MCF 10A (cell line): Measurements from ENCODE around the gene WDR45. TPM values are rescaled to one million over a fixed set of nuclear protein-coding genes. Genes with fewer than 3 reads are reported as not detected.

Experiments used
- BruUV-seq: library from RNA; stranded (reverse); fragments of 400-500 nt; replicated peaks from 2 replicates; lab custom pipeline; 2021; lab: Mats Ljungman, UMichigan
- CTCF ChIA-PET: fragments of 300-600 bp; sonication (Branson Sonifier 250); formaldehyde crosslinking; extraction: SDS; loops from one replicate; lab custom pipeline; 2021; ENCODE audit warnings: antibody characterized with exemption, inconsistent platforms; lab: Yijun Ruan, JAX
- POLR2A ChIA-PET: fragments of 300-600, 350-650 bp; sonication (Branson Sonifier 250); formaldehyde crosslinking; extraction: SDS; loops from one replicate; lab custom pipeline; 2020; ENCODE audit warnings: antibody characterized with exemption, inconsistent platforms; lab: Yijun Ruan, JAX
- DNase-seq: peaks from one replicate; pipeline ENCODE4 v3.0.0-alpha.2; 2018; ENCODE audit not compliant: unreplicated experiment
- H3K27ac Mint-ChIP-seq: one replicate; pipeline ENCODE4 v1.8.0; 2022; ENCODE audit warnings: mild to moderate bottlenecking, low read depth, mixed read lengths; ENCODE audit not compliant: unreplicated experiment
- H3K27me3 Mint-ChIP-seq: one replicate; pipeline ENCODE4 v1.8.0; 2022; ENCODE audit warnings: mixed read lengths; ENCODE audit not compliant: insufficient read depth, unreplicated experiment
- H3K36me3 Mint-ChIP-seq: one replicate; pipeline ENCODE4 v1.8.0; 2022; ENCODE audit warnings: mild to moderate bottlenecking, moderate library complexity, mixed read lengths; ENCODE audit not compliant: insufficient read depth, unreplicated experiment
- H3K4me1 Mint-ChIP-seq: one replicate; pipeline ENCODE4 v1.8.0; 2022; ENCODE audit warnings: mixed read lengths; ENCODE audit not compliant: insufficient read depth, unreplicated experiment
- H3K4me3 Mint-ChIP-seq: one replicate; pipeline ENCODE4 v1.8.0; 2022; ENCODE audit warnings: mild to moderate bottlenecking, moderate library complexity, mixed read lengths; ENCODE audit not compliant: unreplicated experiment
- H3K9me3 Mint-ChIP-seq: one replicate; pipeline ENCODE4 v1.8.0; 2022; ENCODE audit warnings: mixed read lengths; ENCODE audit not compliant: unreplicated experiment
- intact Hi-C: fragments of 100-400 bp; cut with micrococcal nuclease; formaldehyde crosslinking; loops from 2 replicates; pipeline ENCODE4 v1.14.1; 2022
- total RNA-seq: library from RNA; stranded (reverse); gene quantifications from 2 replicates; pipeline ENCODE4 v1.2.3, GENCODE V29; 2022
- TF ChIP-seq, protein P1 (sequence below): fragments of 200-600 bp; IDR thresholded peaks from one replicate; pipeline ENCODE4 v1.8.0; 2022; ENCODE audit warnings: antibody characterized with exemption, mild to moderate bottlenecking; ENCODE audit not compliant: unreplicated experiment

The WDR45 gene
- total RNA-seq, 1 experiment from 2014 or later, result 93.0 TPM

GRCh38 chrX:49060914-49061313 is 18.8 kb downstream of the WDR45 start:
- intact Hi-C loops, result no loop called here

DNA sequence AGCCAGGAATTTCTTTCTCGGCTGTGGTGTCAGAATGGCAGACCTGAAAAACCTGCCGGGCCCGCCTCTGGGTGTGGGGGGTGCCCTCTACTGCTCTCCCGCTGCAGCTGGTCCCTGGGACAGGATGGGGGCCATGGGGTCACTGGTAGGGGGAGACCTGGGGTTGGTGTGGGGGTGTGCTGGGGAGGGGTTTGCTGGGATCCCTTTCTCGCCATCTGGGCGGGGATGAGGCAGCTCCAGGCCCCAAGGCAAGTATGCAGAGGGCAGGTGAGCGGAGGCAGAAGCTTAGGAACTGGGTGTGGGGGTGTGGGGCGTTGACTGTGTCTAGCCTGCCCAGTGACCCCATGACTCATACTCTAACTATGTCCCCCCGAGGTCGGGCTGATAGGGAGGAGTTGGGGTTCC is 20.0 kb downstream of the WDR45 start:
- Mint-ChIP-seq H3K27me3 (no peaks in the 10 kb centered on the region), H3K4me1 (no peaks in the 10 kb centered on the region), H3K4me3 (peak overlapping the region; percentile 90), H3K9me3 (peaks cover 4% of the 10 kb centered on the region), H3K27ac (peak overlapping the region; percentile 59), H3K36me3 (peaks cover 5% of the 10 kb centered on the region)
- intact Hi-C loops, result no loop called here
- peak; percentile 13 for DNase-seq
- CTCF ChIA-PET, result interaction anchor here (1.6 kb wide), 1 partner anchor 21 kb away, joined by 4 read pairs; no protein-coding TSS in a partner anchor
- POLR2A ChIA-PET, result interaction anchor here (0.6 to 2.8 kb wide), 7 partner anchors 10 to 108 kb away, joined by 3 to 20 read pairs (median 6); partner anchors contain the start of genes GRIPAP1, TFE3 and WDR45
- TF ChIP-seq, protein P1, sequence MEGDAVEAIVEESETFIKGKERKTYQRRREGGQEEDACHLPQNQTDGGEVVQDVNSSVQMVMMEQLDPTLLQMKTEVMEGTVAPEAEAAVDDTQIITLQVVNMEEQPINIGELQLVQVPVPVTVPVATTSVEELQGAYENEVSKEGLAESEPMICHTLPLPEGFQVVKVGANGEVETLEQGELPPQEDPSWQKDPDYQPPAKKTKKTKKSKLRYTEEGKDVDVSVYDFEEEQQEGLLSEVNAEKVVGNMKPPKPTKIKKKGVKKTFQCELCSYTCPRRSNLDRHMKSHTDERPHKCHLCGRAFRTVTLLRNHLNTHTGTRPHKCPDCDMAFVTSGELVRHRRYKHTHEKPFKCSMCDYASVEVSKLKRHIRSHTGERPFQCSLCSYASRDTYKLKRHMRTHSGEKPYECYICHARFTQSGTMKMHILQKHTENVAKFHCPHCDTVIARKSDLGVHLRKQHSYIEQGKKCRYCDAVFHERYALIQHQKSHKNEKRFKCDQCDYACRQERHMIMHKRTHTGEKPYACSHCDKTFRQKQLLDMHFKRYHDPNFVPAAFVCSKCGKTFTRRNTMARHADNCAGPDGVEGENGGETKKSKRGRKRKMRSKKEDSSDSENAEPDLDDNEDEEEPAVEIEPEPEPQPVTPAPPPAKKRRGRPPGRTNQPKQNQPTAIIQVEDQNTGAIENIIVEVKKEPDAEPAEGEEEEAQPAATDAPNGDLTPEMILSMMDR, result no peak
- BruUV-seq, result no TSS peak

More at GRCh38 chrX:49060914-49061313, 18.8 kb downstream of the WDR45 start:
- no peaks in the 10 kb centered on the region for H3K27me3 Mint-ChIP-seq
- no TSS peak for BruUV-seq
- POLR2A ChIA-PET, result interaction anchor here (2.8 kb wide), 1 partner anchor 9 kb away, joined by 8 read pairs; no protein-coding TSS in a partner anchor
- DNase-seq, result no peak
- H3K9me3 Mint-ChIP-seq, result no peaks in the 10 kb centered on the region
- CTCF ChIA-PET, result interaction anchor here (0.6 to 1.5 kb wide), 3 partner anchors 20 to 95 kb away, joined by 3 to 4 read pairs (median 3); no protein-coding TSS in a partner anchor
- H3K27ac Mint-ChIP-seq, result no peak overlapping the region
- H3K4me3 Mint-ChIP-seq, result no peak overlapping the region
- H3K36me3 Mint-ChIP-seq, result peaks cover 10% of the 10 kb centered on the region
- no peaks in the 10 kb centered on the region for H3K4me1 Mint-ChIP-seq
- TF ChIP-seq, protein P1, result no peak

DNA sequence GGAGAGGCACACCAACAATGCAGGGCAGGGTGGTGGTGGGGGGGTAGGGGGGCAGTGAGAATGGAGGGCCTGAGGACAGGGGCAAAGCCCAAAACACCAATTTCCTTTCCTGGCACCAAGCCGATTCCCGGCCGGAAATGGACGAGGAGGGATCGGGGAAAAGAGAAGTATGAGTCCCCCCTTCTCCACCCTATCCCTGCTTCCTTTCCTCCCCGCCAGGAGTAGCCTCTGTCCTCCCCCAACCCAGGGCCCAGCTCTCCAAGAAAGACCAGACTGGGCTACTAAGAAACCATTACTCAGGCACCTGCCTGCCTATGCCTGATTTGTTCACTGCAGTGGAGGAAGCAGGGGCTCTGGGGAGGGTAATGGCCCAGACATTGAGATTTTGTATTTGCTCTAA is 20.5 kb downstream of the WDR45 start:
- peaks cover 9% of the 10 kb centered on the region for H3K9me3 Mint-ChIP-seq
- H3K4me3 Mint-ChIP-seq, result peak overlapping the region; percentile 90

DNA sequence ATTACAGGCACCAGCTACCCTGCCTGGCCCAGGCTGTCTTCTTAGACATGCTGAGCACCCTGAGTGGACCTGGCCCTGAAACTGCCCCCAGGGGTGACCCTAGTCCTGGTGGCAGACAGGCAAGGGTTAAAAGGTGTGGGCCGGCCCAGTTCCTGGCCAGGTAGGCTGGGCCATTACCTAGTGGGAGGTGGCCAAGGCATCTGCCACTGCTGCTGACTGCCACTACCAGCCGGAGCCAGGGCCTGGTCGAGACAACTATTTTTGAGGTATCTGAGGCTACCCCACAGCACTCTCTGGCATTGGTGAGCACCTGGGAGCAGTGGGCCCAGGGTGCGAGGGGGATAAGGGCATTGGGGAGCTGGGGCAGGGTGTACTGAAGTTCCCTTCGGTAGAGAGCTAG is 20.9 kb downstream of the WDR45 start, which contains the start of gene CCDC120:
Gene CCDC120, plus strand, starts transcription at position 206 of the 400 bp plus-strand sequence. CDS start 3,043 bp downstream, outside the sequence.
- Mint-ChIP-seq H3K9me3 (peaks cover 13% of the 10 kb centered on the region), H3K36me3 (peaks cover 5% of the 10 kb centered on the region), H3K27me3 (peaks cover 8% of the 10 kb centered on the region), H3K4me1 (no peaks in the 10 kb centered on the region), H3K27ac (peak within 1 kb of the TSS; percentile 59), H3K4me3 (peak within 1 kb of the TSS; percentile 90)
- ChIA-PET CTCF (interaction anchor here (1.6 kb wide), 1 partner anchor 22 kb away, joined by 4 read pairs; no protein-coding TSS in a partner anchor), POLR2A (interaction anchor here (0.6 to 2.1 kb wide), 6 partner anchors 16 to 109 kb away, joined by 3 to 20 read pairs (median 5); partner anchors contain the start of genes GRIPAP1, TFE3 and WDR45)
- DNase-seq, result peak; percentile 38
- TF ChIP-seq, protein P1, result no peak
- BruUV-seq, result no TSS peak
- intact Hi-C loops, result no loop called here

More for the DNA sequence above, 20.5 kb downstream of the WDR45 start:
- POLR2A ChIA-PET, result interaction anchor here (0.6 to 2.8 kb wide), 7 partner anchors 11 to 108 kb away, joined by 3 to 20 read pairs (median 6); partner anchors contain the start of genes GRIPAP1, TFE3 and WDR45
- CTCF ChIA-PET, result interaction anchor here (1.6 kb wide), 1 partner anchor 21 kb away, joined by 4 read pairs; no protein-coding TSS in a partner anchor
- Mint-ChIP-seq H3K27ac (peak overlapping the region; percentile 59), H3K27me3 (peaks cover 4% of the 10 kb centered on the region), H3K36me3 (peaks cover 5% of the 10 kb centered on the region), H3K4me1 (no peaks in the 10 kb centered on the region)
- DNase-seq, result peak; percentile 9
- TF ChIP-seq, protein P1, result no peak
- BruUV-seq, result TSS peak; percentile 68
- intact Hi-C loops, result no loop called here
